Stimulated activated CD4-positive, alpha-beta T cell treated with anti-CD3 and anti-CD28 coated beads, Interleukin-4, amount 100 ng/mL, for 4 hours (primary cell): Measurements from ENCODE around the gene CAMKV.

Source experiments
- DNase-seq, 2 experiments: peaks; one replicate each; pipeline ENCODE4 v3.0.0-alpha.2; 2020

The CAMKV gene

DNA sequence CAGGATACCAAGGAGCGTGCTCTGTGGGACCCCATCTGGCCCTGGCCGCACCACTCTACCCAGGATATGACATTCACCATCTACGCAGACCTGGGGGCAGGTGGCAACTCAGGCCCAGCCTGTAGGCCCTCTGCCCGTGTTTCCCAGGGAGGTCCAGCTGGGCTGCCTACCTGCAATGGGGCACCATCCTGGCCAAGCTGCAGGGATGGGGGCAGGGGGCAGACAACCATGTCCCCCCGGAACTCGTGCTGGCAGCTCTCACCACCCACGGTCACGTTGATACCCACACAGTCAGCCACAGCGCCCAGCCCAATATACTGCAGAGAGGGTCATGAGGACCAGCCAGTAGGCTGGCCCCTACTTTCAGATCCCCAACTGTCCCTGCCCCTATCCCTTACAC, 26.1 kb upstream of the CAMKV start:
- no peak for DNase-seq

GRCh38 chr3:49889296-49889695, 19.6 kb upstream of the CAMKV start:
- no peak for DNase-seq

DNA sequence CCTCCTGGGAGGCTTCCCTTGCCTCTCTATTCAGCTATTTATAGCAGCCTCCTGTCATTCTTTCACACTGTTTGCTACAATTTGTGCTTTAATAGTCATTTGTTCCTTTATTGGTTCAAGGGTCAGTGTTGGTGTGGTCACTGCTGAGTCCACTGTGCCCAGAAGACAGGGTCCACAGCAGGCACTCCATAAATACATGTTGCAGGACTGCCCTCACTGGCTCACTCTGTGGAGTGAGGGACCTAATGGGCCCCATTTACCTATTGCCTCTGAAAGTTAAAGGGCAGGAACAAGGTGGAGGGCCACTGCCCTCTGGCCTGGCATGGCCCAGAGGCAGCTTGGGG, 17.2 kb upstream of the CAMKV start:
- no peak for DNase-seq

- DNase-seq: no peak
Measured at GRCh38 chr3:49883998-49884397, 14.3 kb upstream of the CAMKV start.

- DNase-seq: no peak
Measured at GRCh38 chr3:49882166-49882565, 12.5 kb upstream of the CAMKV start.

DNA sequence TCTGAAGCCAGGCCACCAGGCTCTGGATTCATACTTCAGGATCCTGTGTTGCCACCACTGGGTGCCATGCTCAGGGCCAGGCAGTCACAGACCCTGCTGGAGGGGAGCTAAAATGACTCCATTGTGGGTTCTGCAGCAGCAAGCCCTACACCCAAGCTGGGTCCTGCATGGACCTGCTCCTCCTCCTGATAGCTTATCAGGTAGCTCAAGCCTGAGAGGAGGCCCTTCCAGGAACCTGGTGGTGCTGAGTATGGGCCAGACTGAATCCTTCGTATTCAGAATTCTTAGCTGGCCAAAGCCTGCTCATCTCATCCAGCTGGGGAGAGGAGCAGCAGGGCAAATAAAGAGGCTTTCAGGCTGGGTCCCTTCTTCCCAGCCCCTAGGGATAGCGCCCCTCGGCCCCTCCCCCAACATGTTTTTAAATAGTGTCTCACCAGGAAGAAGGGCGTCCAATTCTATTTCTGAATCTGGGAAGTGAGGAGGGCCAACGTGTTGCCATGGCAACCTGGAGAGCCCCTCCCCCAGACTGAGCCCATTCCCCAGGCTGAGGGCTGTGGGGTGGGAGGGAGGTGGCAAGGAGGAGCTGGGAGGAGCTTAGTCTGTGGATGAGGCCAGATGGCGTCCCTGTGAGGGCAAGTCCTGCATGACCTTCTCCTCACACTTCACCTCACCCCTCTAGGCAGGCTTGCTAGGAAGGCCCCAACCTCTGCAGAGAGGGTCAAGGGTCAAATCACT, 11.0 kb upstream of the CAMKV start:
- DNase-seq: no peak

DNA sequence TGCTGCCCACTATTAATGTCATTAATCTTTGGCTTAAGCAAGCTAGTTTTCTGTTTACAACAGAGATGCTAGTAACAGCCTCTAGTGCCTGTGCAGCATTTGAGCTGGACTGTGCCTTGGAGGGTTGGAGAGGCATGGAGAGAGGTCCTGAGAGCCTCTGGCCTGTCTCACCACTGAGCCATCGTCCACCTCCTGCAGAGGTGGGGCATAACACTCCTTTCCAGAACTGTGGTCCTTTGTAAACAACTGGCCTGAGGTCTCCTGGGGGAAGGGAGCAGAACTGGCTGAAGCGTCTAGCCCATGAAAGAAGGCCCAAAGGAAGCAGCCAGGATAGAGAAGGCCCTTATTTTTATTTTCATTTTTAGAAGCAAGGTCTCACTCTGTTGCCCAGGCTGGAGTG, 10.0 kb upstream of the CAMKV start:
- no peak for DNase-seq

DNA sequence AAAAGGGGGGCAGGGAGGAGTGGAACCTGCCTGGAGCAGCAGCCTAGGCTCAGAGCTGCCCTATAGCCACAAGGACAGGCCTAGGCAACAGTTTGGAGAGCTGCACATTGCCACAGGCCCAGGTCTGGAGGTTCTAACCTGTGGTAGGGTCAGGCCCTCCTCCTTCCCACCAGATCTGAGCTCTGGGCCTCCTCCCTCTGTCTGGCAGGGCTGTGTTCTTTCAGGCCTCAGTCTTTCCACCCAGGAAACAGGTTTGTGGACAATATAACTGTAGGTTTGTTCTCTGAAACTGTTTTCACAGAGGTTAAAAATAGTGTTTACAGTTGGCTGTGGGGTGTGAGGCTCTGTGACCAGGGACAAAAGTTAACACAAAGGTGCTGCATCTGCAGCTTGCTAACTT, 9.0 kb upstream of the CAMKV start:
- DNase-seq: no peak

- DNase-seq: no peak
Measured at GRCh38 chr3:49877716-49878115, 8.0 kb upstream of the CAMKV start.

GRCh38 chr3:49876567-49876966, 6.9 kb upstream of the CAMKV start:
- no peak for DNase-seq

- DNase-seq: no peak
Measured at GRCh38 chr3:49873623-49874022, 3.9 kb upstream of the CAMKV start.

- DNase-seq: peak in 1 of 2 experiments; percentile 18
Measured at GRCh38 chr3:49872801-49873281, 3.1 kb upstream of the CAMKV start.

- no peak for DNase-seq
Measured at GRCh38 chr3:49871531-49872153, 1.9 kb upstream of the CAMKV start.

DNA sequence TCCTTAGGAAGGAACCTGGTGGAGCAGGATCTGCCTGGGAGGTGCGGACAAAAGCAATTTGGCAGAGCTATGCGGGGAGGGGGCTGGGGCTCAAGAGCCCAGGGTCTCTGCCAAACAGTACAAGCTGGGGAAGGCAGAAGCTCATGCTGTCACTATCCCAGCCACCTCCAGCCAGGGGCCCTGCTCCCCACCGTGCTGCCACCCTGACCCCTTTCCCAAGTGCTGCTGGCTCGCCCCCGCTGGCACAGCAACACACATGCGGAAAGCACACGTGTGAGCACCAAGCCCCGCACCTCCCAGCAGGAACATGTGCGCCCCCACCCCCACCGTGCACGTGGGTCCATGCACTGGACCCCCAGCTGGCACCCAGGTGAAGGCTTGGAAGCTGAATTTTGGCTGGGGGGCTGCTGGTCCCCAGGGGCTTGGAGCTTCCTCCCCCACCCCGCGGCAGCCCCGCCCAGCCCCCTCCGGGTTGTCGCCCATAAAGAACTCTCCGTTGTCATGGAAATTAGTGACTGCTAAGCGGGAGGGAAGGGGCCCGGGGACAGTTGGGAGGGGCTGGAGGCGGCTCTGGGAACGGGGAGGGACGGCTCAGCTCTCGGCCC, 742 bp downstream of the CAMKV start:
- no peak for DNase-seq

GRCh38 chr3:49867871-49868321, 1.8 kb downstream of the CAMKV start:
- no peak for DNase-seq

- DNase-seq: no peak
Measured at GRCh38 chr3:49867400-49867799, 2.3 kb downstream of the CAMKV start.

- no peak for DNase-seq
Measured at GRCh38 chr3:49865198-49865784, 4.4 kb downstream of the CAMKV start.

GRCh38 chr3:49864505-49864904, 5.2 kb downstream of the CAMKV start:
- DNase-seq: no peak

DNA sequence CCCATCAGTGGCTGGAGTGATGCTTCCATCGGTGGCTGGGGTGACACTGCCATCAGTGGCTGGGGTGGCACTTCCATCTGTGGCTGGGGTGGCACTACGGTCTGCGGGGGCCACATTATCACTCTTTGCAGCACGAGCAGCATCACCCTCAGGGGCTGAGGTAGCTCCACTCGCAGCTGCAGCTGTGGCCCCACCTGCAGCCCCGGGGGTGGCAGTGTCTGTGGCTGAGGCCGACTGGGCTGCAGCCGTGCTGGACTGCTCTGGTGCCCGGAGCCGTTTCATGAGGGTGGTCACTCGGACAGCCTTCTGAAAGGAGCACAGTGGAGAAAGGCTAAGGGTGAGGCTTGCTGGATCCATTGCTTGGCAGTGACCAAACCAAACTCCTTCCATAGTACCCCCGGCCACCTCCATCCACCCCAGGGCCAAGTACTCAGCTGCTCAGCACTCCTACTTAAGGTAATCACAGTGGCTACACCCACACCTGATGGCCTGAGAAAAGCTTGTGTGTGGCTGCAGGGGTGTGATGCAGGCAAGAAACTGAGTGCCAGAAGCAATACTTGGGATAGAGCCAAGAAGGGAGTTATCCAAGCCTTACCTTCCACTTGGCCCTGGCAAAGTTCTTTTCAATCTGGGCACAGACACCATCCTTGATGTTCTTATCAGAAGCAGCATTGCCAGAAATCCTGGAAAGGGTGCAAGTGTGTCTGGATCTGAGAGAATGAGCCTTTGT, 10.0 kb downstream of the CAMKV start:
- DNase-seq: no peak

- peak; percentile 91 for DNase-seq
Measured at GRCh38 chr3:49856181-49857005, 13.3 kb downstream of the CAMKV start, which contains the start of gene TRAIP. TSS of gene TRAIP (minus strand) at chr3:49856564. CDS start at chr3:49856453, 111 bp downstream.

GRCh38 chr3:49855662-49856061, 14.0 kb downstream of the CAMKV start:
- DNase-seq: no peak

DNA sequence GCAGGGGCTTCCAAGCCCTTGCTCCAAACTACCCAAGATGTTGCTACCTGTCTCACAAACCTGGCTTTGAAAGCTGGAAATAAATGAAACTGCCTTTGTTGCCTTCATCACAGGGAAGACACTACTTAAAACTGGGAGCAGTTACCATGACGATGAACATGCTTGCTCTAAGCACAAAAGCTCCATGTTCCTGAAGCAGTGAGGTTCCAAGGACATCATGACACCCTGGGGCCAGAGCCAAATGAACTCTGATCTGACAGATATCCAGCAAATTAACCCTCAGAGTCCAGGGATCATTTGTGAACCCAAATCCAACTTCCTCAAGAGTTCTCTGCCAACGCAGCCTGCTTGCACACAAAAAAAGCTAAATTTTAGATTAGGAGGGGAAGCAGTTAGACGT, 24.0 kb downstream of the CAMKV start:
- DNase-seq: no peak
